DND-41 (cell line): Measurements from ENCODE around the gene ZC2HC1B.

ENCODE experiments used
- CTCF ChIP-seq: IDR thresholded peaks from 2 replicates; pipeline ENCODE4 v1.5.1; 2012; ENCODE audit warnings: borderline replicate concordance, low read length, moderate library complexity, mild to moderate bottlenecking; ENCODE audit not compliant: poor library complexity, severe bottlenecking; ENCODE audit errors: extremely low read depth
- EZH2 ChIP-seq: IDR thresholded peaks from 3 replicates; pipeline ENCODE4 v1.6.1; 2012; ENCODE audit warnings: borderline replicate concordance, low read depth, mild to moderate bottlenecking, moderate library complexity, low read length, inconsistent platforms; ENCODE audit not compliant: severe bottlenecking

GRCh38 chr6:143859891-143860660 is 4.2 kb upstream of the ZC2HC1B start:
- TF ChIP-seq CTCF, result no peak
- TF ChIP-seq EZH2, result no peak
